ENCODE data around the gene TPX2.

- no peak for TF ChIP-seq CTCF (IDR thresholded peaks at IDR 0.05)
- no peak for TF ChIP-seq POLR2A (IDR thresholded peaks at IDR 0.05)
Observed at GRCh38 chr20:31760519-31761240, 21.6 kb downstream of the TPX2 start.
